Peyer's patch (tissue), 4 donors: ENCODE measurements around the gene DACT2. TPM values are rescaled to one million over a fixed set of nuclear protein-coding genes. Genes with fewer than 3 reads are reported as not detected.

Experiments
- DNase-seq, 3 donors: peaks; one replicate each; pipeline ENCODE4 v3.0.0-alpha.2; 2017 to 2019
- H3K27ac ChIP-seq, 4 donors: fragments of 200-600 bp; sonication (generic); one replicate each; pipeline ENCODE4 v1.5.1; 2016 to 2019
- H3K27me3 ChIP-seq, 2 donors: fragments of 200-600 bp; sonication (generic); one replicate each; pipeline ENCODE4 v1.5.1; 2019
- H3K36me3 ChIP-seq, 3 donors: fragments of 200-600 bp; sonication (generic); one replicate each; pipeline ENCODE4 v1.5.1; 2016 to 2019
- H3K4me1 ChIP-seq, 4 donors: fragments of 200-600 bp; sonication (generic); one replicate each; pipeline ENCODE4 v1.5.1; 2016 to 2019
- H3K4me3 ChIP-seq, 4 donors: fragments of 200-600 bp; sonication (generic); 1 replicate in 3 of 4; 2 replicates in 1 of 4; pipeline ENCODE4 v1.5.1; 2016 to 2019; ENCODE audit warnings: mild to moderate bottlenecking in 1 of 4
- H3K9me3 ChIP-seq, 4 donors: fragments of 200-600 bp; sonication (generic); one replicate each; pipeline ENCODE4 v1.5.1; 2016 to 2019; ENCODE audit warnings: mild to moderate bottlenecking in 1 of 4
- POLR2A ChIP-seq, 2 donors: fragments of 450-650 bp; IDR thresholded peaks; one replicate each; pipeline ENCODE4 v1.5.1; 2017; ENCODE audit warnings: antibody characterized with exemption in 2 of 2, mild to moderate bottlenecking in 2 of 2, moderate library complexity in 2 of 2
- total RNA-seq, 4 donors: library from RNA; depleted of rRNA; stranded (reverse); fragments of >200 nt; gene quantifications; one replicate each; pipeline ENCODE4 v1.1.0, GENCODE V29; 2016
- TF ChIP-seq, protein P1 (sequence below), 6 experiments: fragments of 450-650 bp in 4 of 6; fragments of 200-600 bp in 2 of 6; sonication (generic) in 1 of 6; IDR thresholded peaks; one replicate each; pipeline ENCODE4 v1.5.1; 2017 to 2019; ENCODE audit warnings: antibody characterized with exemption in 6 of 6, mild to moderate bottlenecking in 3 of 6, moderate library complexity in 1 of 6

The DACT2 gene
- total RNA-seq, 4 donors from 2014 or later = 0.35 to 2.7 (median 1.8) TPM

DNA sequence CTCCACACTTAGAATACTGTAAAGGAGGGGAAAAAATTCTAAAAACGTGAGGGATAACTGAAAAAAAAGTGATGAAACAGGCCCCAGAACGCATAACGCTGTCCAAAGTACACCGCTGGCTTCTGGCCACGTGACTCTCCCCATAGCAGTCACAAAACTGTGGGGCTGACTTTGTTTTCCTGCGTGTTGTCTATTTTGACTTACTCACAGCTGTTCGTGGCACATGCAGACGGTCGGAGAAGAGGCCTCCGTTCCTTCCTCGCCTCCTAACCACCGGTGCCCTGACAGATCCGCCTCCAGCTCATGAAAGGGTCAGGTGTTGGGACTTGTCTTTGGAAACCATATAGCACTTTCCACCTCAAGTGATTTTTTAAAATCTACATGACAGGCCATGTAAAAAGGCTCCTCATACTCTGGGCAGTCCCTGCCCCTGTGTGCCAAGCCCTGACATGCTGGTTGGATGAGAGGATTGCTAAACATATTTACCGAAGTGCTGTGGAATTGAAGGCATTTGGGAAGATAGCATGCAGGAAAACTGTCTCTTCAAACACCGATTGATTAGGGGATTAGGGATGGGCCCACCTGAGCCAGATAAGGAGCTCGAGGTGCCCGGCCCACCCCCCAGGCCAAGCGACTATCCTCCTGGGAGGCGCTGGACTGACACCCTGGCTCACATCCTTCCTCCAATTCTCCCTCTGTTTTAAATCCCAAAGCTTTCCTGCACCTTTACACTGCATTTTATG lies 54.8 kb downstream of the DACT2 start:
- H3K27ac ChIP-seq = no peak overlapping the region
- no peak overlapping the region for H3K4me3 ChIP-seq
- TF ChIP-seq POLR2A (IDR thresholded peaks at IDR 0.05) = no peak
- TF ChIP-seq, protein P1, sequence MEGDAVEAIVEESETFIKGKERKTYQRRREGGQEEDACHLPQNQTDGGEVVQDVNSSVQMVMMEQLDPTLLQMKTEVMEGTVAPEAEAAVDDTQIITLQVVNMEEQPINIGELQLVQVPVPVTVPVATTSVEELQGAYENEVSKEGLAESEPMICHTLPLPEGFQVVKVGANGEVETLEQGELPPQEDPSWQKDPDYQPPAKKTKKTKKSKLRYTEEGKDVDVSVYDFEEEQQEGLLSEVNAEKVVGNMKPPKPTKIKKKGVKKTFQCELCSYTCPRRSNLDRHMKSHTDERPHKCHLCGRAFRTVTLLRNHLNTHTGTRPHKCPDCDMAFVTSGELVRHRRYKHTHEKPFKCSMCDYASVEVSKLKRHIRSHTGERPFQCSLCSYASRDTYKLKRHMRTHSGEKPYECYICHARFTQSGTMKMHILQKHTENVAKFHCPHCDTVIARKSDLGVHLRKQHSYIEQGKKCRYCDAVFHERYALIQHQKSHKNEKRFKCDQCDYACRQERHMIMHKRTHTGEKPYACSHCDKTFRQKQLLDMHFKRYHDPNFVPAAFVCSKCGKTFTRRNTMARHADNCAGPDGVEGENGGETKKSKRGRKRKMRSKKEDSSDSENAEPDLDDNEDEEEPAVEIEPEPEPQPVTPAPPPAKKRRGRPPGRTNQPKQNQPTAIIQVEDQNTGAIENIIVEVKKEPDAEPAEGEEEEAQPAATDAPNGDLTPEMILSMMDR (IDR thresholded peaks at IDR 0.05) = no peak
- peaks cover 0 to 29% (median 4%) of the 10 kb centered on the region in 4 donors for H3K4me1 ChIP-seq
- H3K9me3 ChIP-seq = no peaks in the 10 kb centered on the region
- no peaks in the 10 kb centered on the region for H3K27me3 ChIP-seq
- peak in 1 of 3 donors; percentile 56 for DNase-seq
- H3K36me3 ChIP-seq = no peaks in the 10 kb centered on the region

DNA sequence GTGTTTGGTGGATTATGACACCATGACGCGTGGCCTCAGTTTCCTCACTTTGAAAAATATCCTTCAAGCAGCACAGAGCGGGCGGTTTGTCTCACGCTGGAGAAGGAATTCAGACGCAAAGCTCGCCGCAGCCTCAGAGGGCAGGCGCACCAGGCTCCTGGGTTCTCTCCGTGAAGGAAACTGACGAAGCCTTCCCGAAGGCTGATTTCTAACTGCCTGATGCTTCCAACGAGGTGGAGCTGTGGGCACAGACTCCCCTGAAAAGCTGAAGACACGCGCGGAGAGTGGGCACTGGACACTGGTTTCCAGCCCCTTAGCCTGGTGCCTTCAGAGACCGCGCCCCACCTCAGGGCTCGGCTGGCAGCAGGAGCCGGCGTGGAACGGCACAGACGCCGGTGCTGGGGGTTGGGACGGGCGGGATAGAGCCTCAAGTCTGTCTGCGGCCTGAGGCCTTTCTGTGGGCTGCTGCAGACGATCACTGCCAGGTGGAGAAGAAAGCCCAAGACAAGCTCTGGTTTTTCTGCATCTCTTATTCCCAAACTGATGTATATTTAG lies 56.1 kb downstream of the DACT2 start:
- Histone ChIP-seq H3K4me1 (peaks cover 0 to 29% (median 4%) of the 10 kb centered on the region in 4 donors), H3K4me3 (no peak overlapping the region), H3K27ac (no peak overlapping the region), H3K36me3 (no peaks in the 10 kb centered on the region), H3K9me3 (no peaks in the 10 kb centered on the region), H3K27me3 (no peaks in the 10 kb centered on the region)
- TF ChIP-seq, protein P1 (IDR thresholded peaks at IDR 0.05) = no peak
- TF ChIP-seq POLR2A (IDR thresholded peaks at IDR 0.05) = no peak
- DNase-seq = no peak

DNA sequence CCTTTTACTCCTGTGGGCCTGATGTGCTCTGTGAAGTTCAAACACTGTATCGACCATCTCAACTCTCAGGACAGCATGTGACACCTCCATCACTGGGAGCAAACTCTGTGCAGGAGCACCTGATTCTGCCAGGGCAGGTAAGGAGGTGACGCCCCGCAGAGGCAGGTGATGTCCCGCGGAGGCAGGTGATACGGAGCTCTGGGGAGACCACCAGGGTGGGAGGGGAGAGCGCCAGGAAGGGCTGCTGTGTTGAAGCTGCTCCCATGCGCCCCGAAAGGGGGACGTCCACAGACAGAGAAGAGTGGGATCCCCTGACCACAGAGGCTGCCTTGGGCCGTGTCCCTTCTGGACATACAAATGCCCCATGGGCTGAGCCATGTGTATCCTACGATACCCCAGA lies 58.3 kb downstream of the DACT2 start:
- Histone ChIP-seq H3K4me1 (peaks cover 0 to 29% (median 4%) of the 10 kb centered on the region in 4 donors), H3K9me3 (no peaks in the 10 kb centered on the region)
- DNase-seq = no peak

DNA sequence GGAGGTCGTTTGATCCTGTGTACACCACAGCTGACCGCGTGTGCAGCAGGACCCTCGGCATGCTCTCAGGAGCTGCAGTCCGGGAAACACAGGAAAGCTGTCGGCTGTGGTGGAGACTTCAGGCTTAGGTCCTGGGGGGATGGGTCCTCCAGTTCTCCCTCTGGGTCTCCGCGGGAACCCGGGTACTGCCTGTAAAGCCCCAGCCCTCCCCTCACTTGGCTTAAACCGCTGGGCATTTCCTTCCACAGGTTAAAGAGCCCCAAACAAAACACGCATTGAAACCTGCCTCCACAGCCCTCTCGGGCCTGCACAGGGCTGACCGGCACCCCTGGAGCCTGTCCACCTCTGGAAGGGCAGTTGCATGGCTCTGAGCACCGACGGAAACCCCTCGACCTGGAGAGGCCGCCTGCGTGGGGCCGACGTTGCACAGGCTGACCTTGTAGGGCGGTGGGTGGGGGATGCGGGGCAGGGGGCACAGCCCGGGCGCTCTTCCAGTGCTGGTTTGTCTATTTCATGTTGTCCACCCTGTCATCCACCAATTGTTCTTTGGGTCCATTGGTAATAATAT lies 59.1 kb downstream of the DACT2 start:
- H3K36me3 ChIP-seq = no peaks in the 10 kb centered on the region
- peaks cover 0 to 29% (median 4%) of the 10 kb centered on the region in 4 donors for H3K4me1 ChIP-seq
- H3K4me3 ChIP-seq = no peak overlapping the region
- TF ChIP-seq, protein P1 (IDR thresholded peaks at IDR 0.05) = no peak
- TF ChIP-seq POLR2A (IDR thresholded peaks at IDR 0.05) = no peak
- peak in 1 of 3 donors; percentile 39 for DNase-seq
- peak overlapping the region in 2 of 4 donors; percentile 74 to 88 for H3K27ac ChIP-seq
- H3K9me3 ChIP-seq = peaks cover 0 to 4% (median 0%) of the 10 kb centered on the region in 4 donors
- no peaks in the 10 kb centered on the region for H3K27me3 ChIP-seq

More for the DNA sequence above, 58.3 kb downstream of the DACT2 start:
- no peaks in the 10 kb centered on the region for H3K36me3 ChIP-seq
- H3K4me3 ChIP-seq = no peak overlapping the region
- peak overlapping the region in 3 of 4 donors; percentile 47 to 88 (median 74) for H3K27ac ChIP-seq
- H3K27me3 ChIP-seq = no peaks in the 10 kb centered on the region
- TF ChIP-seq POLR2A (IDR thresholded peaks at IDR 0.05) = no peak
- TF ChIP-seq, protein P1 (IDR thresholded peaks at IDR 0.05) = no peak

DNA sequence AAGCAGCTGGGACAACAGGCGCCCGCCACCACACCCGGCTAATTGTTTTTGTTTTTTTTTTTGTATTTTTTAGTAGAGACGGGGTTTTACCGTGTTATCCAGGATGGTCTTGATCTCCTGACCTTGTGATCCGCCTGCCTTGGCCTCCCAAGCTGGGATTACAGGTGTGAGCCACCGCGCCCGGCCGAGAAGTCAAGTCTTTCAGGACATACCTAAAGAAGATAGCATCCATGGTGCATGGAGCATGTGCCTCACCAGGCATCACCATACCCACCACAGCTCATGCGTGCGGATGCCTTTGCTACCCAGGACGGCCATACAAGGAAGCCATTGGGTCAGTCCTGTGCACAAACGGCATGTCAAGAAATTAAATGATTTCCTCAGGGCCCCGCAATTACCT lies 60.8 kb downstream of the DACT2 start:
- H3K4me3 ChIP-seq = no peak overlapping the region
- H3K9me3 ChIP-seq = peaks cover 0 to 8% (median 0%) of the 10 kb centered on the region in 4 donors
- peaks cover 0 to 20% (median 4%) of the 10 kb centered on the region in 4 donors for H3K4me1 ChIP-seq
- TF ChIP-seq, protein P1 (IDR thresholded peaks at IDR 0.05) = no peak
- TF ChIP-seq POLR2A (IDR thresholded peaks at IDR 0.05) = no peak
- no peaks in the 10 kb centered on the region for H3K27me3 ChIP-seq
- DNase-seq = no peak
- H3K27ac ChIP-seq = no peak overlapping the region
- H3K36me3 ChIP-seq = no peaks in the 10 kb centered on the region
